Panc1 (cell line): Measurements from ENCODE around the gene SIRT7. TPM values are rescaled to one million over a fixed set of nuclear protein-coding genes. Genes with fewer than 3 reads are reported as not detected.

ENCODE experiments used
- ATAC-seq: fragments of 200-7000 bp; cut with Tn5 transposase; 2 replicates; pipeline ENCODE4 v1.9.1; 2020; ENCODE audit warnings: mild to moderate bottlenecking, moderate library complexity
- BruUV-seq: library from RNA; stranded (reverse); fragments of 400-500 nt; replicated peaks from 2 replicates; lab custom pipeline; 2021; lab: Mats Ljungman, UMichigan
- CTCF ChIA-PET: fragments of 300-600 bp; sonication (Branson Sonifier 250); formaldehyde crosslinking; loops from one replicate; lab custom pipeline; 2022; ENCODE audit warnings: antibody characterized with exemption; lab: Charles Lee
- POLR2A ChIA-PET: fragments of 300-600 bp; sonication (Branson Sonifier 250); formaldehyde crosslinking; loops from one replicate; lab custom pipeline; 2022; ENCODE audit warnings: antibody characterized with exemption; lab: Charles Lee
- DNase-seq: peaks from one replicate; pipeline ENCODE4 v3.0.0-alpha.2; 2010; ENCODE audit warnings: low read depth, low spot score
- H3K27ac ChIP-seq: 2 replicates; pipeline ENCODE4 v1.5.1; 2011; ENCODE audit warnings: mild to moderate bottlenecking, low read length, inconsistent platforms
- H3K27me3 ChIP-seq: fragments of 200-500 bp; sonication (Bioruptor generic); 2 replicates; pipeline ENCODE4 v1.6.0; 2014; ENCODE audit warnings: low read length, inconsistent platforms; ENCODE audit not compliant: control insufficient read depth, insufficient read depth
- H3K36me3 ChIP-seq: fragments of 200-500 bp; sonication (Bioruptor generic); 2 replicates; pipeline ENCODE4 v1.5.1; 2014; ENCODE audit warnings: inconsistent platforms, mild to moderate bottlenecking, low read length, moderate library complexity; ENCODE audit not compliant: control insufficient read depth, insufficient read depth
- H3K4me1 ChIP-seq: 2 replicates; pipeline ENCODE4 v1.5.1; 2011; ENCODE audit warnings: inconsistent platforms, mild to moderate bottlenecking, low read length, moderate library complexity; ENCODE audit not compliant: control insufficient read depth, insufficient read depth
- H3K4me3 ChIP-seq, 2 experiments: 2 replicates each; pipeline ENCODE4 v1.5.1; 2011 to 2012; ENCODE audit warnings: low read depth in 2 of 2, low read length in 2 of 2, mild to moderate bottlenecking in 2 of 2, inconsistent platforms in 1 of 2, moderate library complexity in 1 of 2
- H3K9me3 ChIP-seq: fragments of 200-500 bp; sonication (Bioruptor generic); 2 replicates; pipeline ENCODE4 v1.5.1; 2014; ENCODE audit warnings: low read depth, mild to moderate bottlenecking, inconsistent platforms, low read length, moderate library complexity; ENCODE audit not compliant: control insufficient read depth, insufficient read depth
- POLR2AphosphoS5 ChIP-seq: IDR thresholded peaks from 2 replicates; pipeline ENCODE4 v1.6.1; 2012; ENCODE audit warnings: mild to moderate bottlenecking, low read depth, low read length, moderate library complexity
- SIN3A ChIP-seq: IDR thresholded peaks from 2 replicates; pipeline ENCODE4 v1.6.1; 2012; ENCODE audit warnings: low read depth, mild to moderate bottlenecking, low read length, moderate library complexity, borderline replicate concordance; ENCODE audit not compliant: insufficient read depth
- TCF7L2 ChIP-seq: IDR thresholded peaks from 2 replicates; pipeline ENCODE4 v1.6.1; 2011; ENCODE audit warnings: mild to moderate bottlenecking, low read depth, low read length, inconsistent platforms
- in situ Hi-C: cut with HindIII; loops from 2 replicates; pipeline ENCODE4 v1.10.0; 2016; ENCODE audit warnings: low sequenced_read_pairs, low pct_unique_long_range_greater_than_20kb
- intact Hi-C: fragments of 100-400 bp; cut with micrococcal nuclease; formaldehyde crosslinking; loops from one replicate; pipeline ENCODE4 v1.10.0; 2022; ENCODE audit not compliant: unreplicated experiment
- total RNA-seq: library from RNA; stranded (reverse); gene quantifications from one replicate; pipeline ENCODE4 v1.2.1, GENCODE V29; 2021; ENCODE audit not compliant: unreplicated experiment
- TF ChIP-seq, protein P1 (sequence below): fragments of 450-650 bp; IDR thresholded peaks from 2 replicates; pipeline ENCODE4 v1.5.1; 2017; ENCODE audit warnings: mild to moderate bottlenecking
- TF ChIP-seq, protein P2 (sequence below), 2 experiments: IDR thresholded peaks; 2 replicates each; pipeline ENCODE4 v1.6.1; 2011 to 2012; ENCODE audit warnings: low read depth in 2 of 2, control low read depth in 1 of 2, low read length in 1 of 2, mild to moderate bottlenecking in 1 of 2, moderate library complexity in 1 of 2; ENCODE audit not compliant: insufficient read depth in 1 of 2

The SIRT7 gene
- total RNA-seq, 1 experiment from 2014 or later: 82.5 TPM

GRCh38 chr17:81961521-81962498 lies 43.8 kb upstream of the SIRT7 start:
- Histone ChIP-seq H3K27me3 (no peaks in the 10 kb centered on the region; the same call in 1 of the 2 replicates), H3K36me3 (peaks cover 5% of the 10 kb centered on the region; the same call in 1 of the 2 replicates), H3K27ac (no peak overlapping the region), H3K9me3 (no peaks in the 10 kb centered on the region), H3K4me1 (peaks cover 6% of the 10 kb centered on the region), H3K4me3 (no peak overlapping the region)
- ATAC-seq (no peak), DNase-seq (no peak)
- CTCF ChIA-PET: interaction anchor here (4.4 kb wide), 1 partner anchor 59 kb away, joined by 37 read pairs; the partner anchor contains the start of genes CENPX and LRRC45
- intact Hi-C loops: loop anchor here (2.0 kb wide), 1 partner anchor 59 kb away; no protein-coding TSS in a partner anchor
- POLR2A ChIA-PET: interaction anchor here (0.6 kb wide), 1 partner anchor 37 kb away, joined by 5 read pairs; no protein-coding TSS in a partner anchor
- no peak for TF ChIP-seq POLR2AphosphoS5
- TF ChIP-seq, protein P1, sequence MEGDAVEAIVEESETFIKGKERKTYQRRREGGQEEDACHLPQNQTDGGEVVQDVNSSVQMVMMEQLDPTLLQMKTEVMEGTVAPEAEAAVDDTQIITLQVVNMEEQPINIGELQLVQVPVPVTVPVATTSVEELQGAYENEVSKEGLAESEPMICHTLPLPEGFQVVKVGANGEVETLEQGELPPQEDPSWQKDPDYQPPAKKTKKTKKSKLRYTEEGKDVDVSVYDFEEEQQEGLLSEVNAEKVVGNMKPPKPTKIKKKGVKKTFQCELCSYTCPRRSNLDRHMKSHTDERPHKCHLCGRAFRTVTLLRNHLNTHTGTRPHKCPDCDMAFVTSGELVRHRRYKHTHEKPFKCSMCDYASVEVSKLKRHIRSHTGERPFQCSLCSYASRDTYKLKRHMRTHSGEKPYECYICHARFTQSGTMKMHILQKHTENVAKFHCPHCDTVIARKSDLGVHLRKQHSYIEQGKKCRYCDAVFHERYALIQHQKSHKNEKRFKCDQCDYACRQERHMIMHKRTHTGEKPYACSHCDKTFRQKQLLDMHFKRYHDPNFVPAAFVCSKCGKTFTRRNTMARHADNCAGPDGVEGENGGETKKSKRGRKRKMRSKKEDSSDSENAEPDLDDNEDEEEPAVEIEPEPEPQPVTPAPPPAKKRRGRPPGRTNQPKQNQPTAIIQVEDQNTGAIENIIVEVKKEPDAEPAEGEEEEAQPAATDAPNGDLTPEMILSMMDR: no peak
- TF ChIP-seq, protein P2, sequence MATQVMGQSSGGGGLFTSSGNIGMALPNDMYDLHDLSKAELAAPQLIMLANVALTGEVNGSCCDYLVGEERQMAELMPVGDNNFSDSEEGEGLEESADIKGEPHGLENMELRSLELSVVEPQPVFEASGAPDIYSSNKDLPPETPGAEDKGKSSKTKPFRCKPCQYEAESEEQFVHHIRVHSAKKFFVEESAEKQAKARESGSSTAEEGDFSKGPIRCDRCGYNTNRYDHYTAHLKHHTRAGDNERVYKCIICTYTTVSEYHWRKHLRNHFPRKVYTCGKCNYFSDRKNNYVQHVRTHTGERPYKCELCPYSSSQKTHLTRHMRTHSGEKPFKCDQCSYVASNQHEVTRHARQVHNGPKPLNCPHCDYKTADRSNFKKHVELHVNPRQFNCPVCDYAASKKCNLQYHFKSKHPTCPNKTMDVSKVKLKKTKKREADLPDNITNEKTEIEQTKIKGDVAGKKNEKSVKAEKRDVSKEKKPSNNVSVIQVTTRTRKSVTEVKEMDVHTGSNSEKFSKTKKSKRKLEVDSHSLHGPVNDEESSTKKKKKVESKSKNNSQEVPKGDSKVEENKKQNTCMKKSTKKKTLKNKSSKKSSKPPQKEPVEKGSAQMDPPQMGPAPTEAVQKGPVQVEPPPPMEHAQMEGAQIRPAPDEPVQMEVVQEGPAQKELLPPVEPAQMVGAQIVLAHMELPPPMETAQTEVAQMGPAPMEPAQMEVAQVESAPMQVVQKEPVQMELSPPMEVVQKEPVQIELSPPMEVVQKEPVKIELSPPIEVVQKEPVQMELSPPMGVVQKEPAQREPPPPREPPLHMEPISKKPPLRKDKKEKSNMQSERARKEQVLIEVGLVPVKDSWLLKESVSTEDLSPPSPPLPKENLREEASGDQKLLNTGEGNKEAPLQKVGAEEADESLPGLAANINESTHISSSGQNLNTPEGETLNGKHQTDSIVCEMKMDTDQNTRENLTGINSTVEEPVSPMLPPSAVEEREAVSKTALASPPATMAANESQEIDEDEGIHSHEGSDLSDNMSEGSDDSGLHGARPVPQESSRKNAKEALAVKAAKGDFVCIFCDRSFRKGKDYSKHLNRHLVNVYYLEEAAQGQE (IDR thresholded peaks at IDR 0.05; ENCODE audit: insufficient read depth in 1 of 2, low read depth in 2 of 2, low read length in 1 of 2): no peak
- TF ChIP-seq TCF7L2: no peak
- no peak for TF ChIP-seq SIN3A
- in situ Hi-C loops: no loop called here
- no TSS peak for BruUV-seq

DNA sequence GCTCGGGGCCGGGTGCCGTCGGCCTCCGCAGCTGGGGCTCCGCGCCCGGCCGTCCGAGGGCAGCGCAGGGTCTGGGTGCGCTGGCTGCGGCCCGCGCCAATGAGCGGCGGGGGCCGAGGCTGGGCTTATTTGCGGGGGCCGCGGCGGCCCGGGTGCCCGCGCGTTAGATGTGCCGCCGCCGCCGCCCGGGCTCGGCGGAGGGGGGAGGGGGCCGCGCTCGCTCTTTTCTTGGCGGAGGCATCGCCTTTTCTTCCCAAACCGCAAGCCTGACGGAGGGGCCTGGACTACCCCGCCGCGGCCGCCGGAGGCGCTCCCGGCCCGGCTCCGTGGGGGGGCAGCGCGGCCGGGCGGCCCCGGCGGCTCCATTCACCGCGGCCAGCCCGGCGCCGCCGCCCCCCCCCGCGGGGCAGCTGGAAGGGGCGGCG lies 43.1 kb upstream of the SIRT7 start, which contains the start of gene NOTUM:
Gene NOTUM, minus strand, starts transcription at position 101 of the 425 bp plus-strand sequence. CDS start 278 bp downstream, outside the sequence.
- Histone ChIP-seq H3K9me3 (no peaks in the 10 kb centered on the region), H3K36me3 (peaks cover 5% of the 10 kb centered on the region; the same call in 1 of the 2 replicates), H3K27me3 (no peaks in the 10 kb centered on the region; the same call in 1 of the 2 replicates), H3K27ac (peak within 1 kb of the TSS; percentile 54; the same call in 1 of the 2 replicates), H3K4me3 (peak within 1 kb of the TSS; percentile 48 to 51), H3K4me1 (peaks cover 6% of the 10 kb centered on the region)
- ChIA-PET POLR2A (interaction anchor here (0.6 kb wide), 1 partner anchor 36 kb away, joined by 5 read pairs; no protein-coding TSS in a partner anchor), CTCF (interaction anchor here (4.4 kb wide), 1 partner anchor 60 kb away, joined by 37 read pairs; the partner anchor contains the start of genes CENPX and LRRC45)
- in situ Hi-C loops: no loop called here
- TF ChIP-seq, protein P2 (IDR thresholded peaks at IDR 0.05; ENCODE audit: insufficient read depth in 1 of 2, low read depth in 2 of 2, low read length in 1 of 2): no peak
- TF ChIP-seq TCF7L2: peak; percentile 88
- ATAC-seq: peak; percentile 14; the same call in 1 of the 2 replicates
- DNase-seq: no peak
- intact Hi-C loops: no loop called here
- no TSS peak for BruUV-seq
